SU-DHL-6 (cell line): ENCODE measurements around the gene DCDC1.

Experiments
- CTCF ChIP-seq: fragments of 200-600 bp; sonication (generic); IDR thresholded peaks from one replicate; pipeline ENCODE4 v1.5.1; 2017; ENCODE audit warnings: antibody characterized with exemption, mild to moderate bottlenecking, low read length, moderate library complexity; ENCODE audit not compliant: insufficient read depth, poor library complexity, severe bottlenecking
- EZH2phosphoT487 ChIP-seq: fragments of 200-600 bp; sonication (generic), shearing (Covaris generic); conservative IDR thresholded peaks from 2 replicates; pipeline ENCODE4 v1.6.1; 2018; ENCODE audit warnings: mild to moderate bottlenecking, antibody characterized with exemption, low read length, moderate library complexity, mixed read lengths

- TF ChIP-seq CTCF (no peak), EZH2phosphoT487 (no peak)
Measured at GRCh38 chr11:30868626-30869081, 500.9 kb downstream of the DCDC1 start.
